SKM-1 (cell line): ENCODE measurements around the gene CFDP1.

Source experiments
- DNase-seq: peaks from one replicate; lab custom pipeline; 2025; ENCODE audit not compliant: unreplicated experiment; lab: John Stamatoyannopoulos, UW

The CFDP1 gene

DNA sequence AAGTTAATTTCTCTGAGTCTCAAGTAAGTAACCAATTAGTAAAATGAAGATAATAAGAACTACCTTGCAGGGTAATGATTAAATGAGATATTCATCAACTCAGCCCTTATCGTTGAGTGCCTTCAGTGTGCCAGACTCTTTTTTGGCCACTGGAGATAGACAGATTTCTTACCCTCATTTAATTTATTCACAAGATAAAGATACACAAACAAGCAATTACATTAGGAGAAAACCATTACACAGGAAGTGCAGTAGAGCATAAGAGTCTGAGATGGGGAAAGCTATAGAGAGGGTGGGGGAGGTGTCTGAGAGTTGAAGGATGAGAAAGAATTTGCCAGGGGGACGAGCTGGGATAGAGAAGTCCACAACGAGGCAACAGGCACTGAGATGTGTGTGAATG lies 109.4 kb downstream of the CFDP1 start:
- DNase-seq: no peak

DNA sequence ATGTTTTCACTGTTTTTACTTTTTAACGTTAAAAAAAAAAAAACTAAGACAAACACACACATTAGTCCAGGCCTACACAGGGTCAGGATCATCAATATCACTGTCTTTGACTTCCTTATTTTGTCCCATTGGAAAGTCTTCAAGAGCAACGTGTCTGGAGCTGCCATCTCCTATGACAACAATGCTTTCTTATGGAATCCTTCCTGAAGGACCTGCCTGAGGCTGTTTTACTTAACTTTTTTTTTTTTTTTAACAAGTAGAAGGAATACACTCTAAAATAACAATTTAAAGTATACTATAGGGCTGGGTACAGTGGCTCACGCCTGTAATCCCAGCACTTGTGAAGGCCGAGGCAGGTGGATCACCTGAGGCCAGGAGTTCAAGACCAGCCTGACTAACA lies 110.1 kb downstream of the CFDP1 start:
- no peak for DNase-seq

- no peak for DNase-seq
These were observed 110.6 kb downstream of the CFDP1 start for GRCh38 chr16:75322740-75323139.

- no peak for DNase-seq
These were observed 112.9 kb downstream of the CFDP1 start for GRCh38 chr16:75320435-75320834.

DNA sequence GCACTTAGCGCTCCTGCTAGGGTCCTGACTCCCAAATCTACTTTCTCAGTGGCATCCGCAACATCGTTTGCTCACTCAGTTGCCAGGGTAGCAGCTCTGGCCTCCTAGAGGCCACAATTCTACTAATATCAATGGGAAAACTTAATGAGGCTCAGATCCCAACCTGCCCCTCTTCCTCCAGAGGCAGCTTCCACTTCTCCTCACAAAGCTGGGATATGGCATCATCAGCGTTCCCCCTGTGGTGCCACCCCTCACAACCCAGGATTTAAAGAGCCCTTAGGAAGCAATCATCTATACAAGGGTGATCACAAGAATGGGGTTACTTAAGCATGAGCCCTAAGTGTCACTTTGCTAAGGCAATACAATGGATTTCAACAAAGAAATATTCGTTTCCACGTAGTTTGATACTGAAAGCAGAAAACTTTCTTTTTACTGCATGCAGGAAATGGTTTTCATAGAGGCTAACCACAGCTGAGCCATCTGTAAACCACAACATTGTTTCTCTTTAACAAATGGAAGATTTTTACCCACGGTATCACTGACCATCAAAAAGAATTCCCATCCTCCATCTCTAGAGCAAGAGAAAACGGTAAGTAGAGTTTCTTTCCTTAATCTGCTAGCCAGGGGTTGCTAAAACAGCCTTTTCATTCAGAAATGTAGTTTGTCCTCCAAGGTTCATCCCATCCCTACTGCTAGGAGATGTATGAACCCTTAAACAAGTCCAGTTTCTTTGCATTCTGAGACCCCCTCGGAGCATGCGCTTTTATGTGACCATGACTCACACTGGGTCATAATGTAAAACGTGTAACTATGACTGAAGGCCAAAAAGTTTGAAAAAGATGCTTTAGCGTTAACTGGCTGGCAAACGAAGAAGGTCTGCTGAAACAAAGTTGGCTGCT lies 113.5 kb downstream of the CFDP1 start:
- DNase-seq: no peak

DNA sequence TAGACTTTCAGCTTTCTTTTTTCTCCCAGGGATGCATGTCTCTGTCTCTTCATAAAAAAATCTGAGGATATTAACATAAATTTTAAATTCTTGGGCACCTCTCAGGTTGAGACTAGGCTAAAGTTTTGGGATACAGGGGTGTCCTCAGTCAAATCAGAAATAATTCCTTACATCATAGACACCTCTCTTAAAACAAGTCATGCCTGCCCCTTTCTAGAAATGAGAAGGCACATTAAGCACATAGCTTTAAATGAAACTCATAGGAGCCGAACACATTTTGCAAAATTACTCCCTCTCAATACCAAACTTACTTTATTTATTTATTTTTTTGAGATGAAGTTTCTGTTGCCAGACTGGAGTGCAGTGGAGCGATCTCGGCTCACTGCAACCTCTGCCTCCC lies 114.6 kb downstream of the CFDP1 start:
- no peak for DNase-seq

DNA sequence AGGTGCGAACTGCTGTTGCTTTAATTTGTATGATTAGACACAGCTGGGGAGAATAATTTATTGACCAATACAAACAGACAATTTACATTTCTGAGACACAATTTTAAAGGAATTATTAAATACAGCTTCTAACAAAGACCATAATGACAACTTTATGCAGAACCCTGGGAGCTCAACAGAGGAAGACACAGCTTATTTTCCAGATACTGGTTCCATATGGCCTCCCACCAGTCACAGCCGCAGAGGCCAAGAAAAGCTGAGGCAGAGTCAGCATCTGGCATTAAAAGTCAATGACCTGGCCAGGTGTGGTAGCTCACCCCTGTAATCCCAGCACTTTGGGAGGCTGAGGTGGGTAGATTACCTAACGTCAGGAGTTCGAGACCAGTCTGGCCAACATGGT lies 115.8 kb downstream of the CFDP1 start:
- DNase-seq: no peak

- DNase-seq: no peak
These were observed 116.2 kb downstream of the CFDP1 start for GRCh38 chr16:75317101-75317522.

DNA sequence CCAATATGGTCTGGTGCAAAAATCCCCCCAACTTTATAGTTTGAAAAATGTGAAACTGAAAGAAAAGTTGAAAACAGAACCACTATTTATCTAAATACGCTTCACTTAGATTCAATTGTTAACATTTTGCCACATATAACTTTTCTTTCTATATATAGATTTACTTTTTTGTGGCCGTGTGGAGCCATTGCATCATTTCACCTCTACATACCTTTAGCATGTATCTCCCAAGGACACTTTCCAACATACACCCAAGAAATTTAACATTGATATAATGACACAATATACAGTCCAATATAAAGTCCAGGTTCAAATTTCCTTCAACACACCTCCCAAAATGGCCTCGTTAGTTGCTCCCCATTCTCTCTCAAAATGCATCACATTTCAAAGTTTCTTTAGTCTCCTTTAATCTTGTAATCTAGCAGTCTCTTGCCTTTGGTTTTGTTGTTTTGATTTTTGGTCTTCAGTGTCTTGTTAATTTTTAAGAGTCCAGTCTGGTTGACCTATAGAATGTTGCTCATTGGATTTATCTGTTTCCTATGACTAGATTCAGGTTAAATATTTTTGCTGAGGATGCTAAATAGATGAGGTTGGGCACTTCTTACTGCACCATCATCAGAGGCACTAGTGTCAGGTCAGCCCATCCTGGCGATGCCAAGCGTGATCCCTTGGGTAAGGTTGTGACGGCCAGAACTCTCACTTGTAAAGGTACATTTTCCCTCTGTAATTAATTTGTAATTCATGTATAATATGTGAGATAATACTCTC lies 117.6 kb downstream of the CFDP1 start:
- no peak for DNase-seq

DNA sequence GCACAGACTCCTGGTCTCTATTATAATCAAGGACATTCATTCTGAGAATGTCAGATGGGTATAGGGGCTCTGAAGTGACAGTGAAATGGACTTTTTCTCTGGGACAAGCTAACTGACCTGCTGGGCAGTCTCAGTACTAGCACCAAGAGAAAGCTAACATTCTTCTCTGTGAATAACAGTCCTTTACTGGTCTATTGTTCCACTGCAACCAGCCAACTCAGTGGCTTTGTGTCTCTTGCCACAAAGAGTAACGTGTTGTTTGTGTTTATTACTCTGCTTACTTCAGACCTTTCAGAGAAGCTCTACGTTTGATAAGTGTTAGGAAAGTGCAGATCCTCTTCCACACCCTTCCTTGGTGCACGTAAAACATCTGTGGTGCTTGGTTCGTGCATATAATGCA lies 120.4 kb downstream of the CFDP1 start:
- no peak for DNase-seq

- DNase-seq: no peak
These were observed 121.8 kb downstream of the CFDP1 start for GRCh38 chr16:75311383-75311938.

DNA sequence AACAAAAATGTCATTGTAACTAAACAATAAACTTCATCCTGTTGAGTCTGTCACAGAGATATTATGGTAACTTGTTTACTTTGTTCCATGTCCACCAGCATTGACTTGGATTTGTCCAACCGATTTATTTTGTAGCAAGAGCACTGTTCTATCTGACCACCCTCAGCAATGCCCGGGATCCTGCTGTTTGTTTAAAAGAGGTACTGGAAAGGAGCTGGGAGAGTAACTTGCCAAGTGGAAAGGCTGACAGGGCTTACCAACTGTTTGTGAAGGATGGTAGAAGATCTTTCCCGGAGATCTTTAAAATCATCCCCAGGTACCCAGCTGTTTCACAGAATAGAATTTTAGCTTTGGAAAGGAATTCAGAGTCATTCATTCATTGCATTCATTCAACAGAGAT lies 122.8 kb downstream of the CFDP1 start:
- no peak for DNase-seq

DNA sequence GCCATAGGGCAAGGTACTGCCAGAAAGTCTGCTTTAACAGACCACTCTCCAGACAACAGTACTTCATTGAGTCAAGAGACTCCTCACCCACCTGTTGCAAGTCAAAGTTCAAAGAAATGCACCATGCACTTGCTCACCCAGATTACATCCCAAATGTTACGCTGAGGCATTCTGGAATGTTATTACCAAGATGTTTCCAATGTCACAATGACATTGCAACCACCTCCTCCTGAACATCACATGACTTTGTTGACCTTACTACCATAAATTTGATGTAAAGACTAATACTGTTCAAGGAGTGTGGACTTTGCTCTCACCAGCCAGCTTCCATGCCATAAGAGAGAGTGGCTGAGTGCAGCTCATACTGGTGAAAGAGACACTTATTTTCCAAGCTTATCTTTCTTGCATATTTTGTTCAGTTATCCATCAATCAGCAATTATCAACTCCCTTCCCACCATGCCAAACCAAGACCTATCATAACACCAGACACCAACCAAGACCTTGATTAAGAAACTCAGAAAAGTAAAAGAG lies 123.3 kb downstream of the CFDP1 start:
- no peak for DNase-seq

GRCh38 chr16:75309156-75309555 lies 124.1 kb downstream of the CFDP1 start:
- DNase-seq: no peak

GRCh38 chr16:75308011-75308410 lies 125.3 kb downstream of the CFDP1 start:
- no peak for DNase-seq

GRCh38 chr16:75307506-75307905 lies 125.8 kb downstream of the CFDP1 start:
- no peak for DNase-seq

GRCh38 chr16:75306099-75306762 lies 127.1 kb downstream of the CFDP1 start:
- no peak for DNase-seq

DNA sequence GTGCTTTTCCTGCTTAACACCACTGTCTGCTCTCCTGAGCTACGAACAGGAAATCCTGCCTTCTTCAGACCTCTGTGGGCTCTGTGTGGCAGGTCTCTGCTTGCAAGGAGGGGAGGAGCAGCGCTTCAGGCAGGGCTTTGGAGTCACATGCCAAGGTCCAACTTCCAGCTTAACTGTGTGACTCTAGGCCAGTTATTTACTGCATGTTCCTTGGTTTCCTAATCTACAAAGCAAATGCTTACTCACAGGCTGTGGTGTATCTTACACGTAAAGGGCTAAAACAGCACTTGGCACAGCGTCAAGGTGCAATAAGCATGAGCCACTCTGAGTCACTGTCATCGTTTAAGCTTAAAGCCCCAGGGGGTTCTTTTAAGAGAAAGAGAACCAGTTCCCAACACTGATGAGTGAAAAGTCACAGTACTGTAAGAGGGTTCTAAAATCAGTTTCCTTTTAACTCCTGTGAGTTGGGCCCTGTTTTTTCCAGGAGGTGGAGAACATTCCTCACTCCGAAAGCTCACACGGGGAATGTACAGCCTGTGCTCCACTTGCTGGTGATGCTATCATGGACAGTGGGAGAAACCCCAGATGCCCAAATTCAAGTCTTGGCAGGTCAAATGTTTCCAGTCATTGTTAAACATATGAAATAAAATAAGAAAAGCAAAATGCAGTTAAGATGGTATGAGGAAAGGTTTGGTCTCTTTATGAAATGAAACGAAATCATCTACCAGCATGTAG lies 127.8 kb downstream of the CFDP1 start:
- no peak for DNase-seq

- DNase-seq: no peak
These were observed 128.6 kb downstream of the CFDP1 start for GRCh38 chr16:75304521-75305363.

DNA sequence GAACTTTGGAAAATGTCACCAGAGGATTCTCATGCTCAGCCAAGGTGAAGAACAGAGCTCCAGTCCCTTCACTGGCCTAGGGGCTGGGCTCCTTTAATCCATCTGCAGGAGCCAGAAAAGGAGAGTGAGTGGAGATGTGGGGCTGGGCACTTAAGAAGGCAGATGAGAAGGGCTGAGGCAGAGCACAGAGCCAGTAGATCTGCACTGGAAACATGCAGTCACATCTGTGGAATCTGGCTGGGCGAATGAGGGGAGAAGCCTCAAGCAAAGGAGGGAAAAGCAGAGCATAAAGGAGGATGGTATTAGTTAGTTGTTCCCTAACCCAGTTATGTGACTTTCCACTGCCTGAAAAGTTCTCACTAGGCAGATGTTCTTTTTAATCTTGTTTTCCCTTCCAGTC lies 131.5 kb downstream of the CFDP1 start:
- DNase-seq: no peak
